NCI-H2196 treated with DMSO at 0.1 percent for 48 hours (cell line): ENCODE results near the gene C11orf21.

ENCODE experiments used
- DNase-seq: peaks from one replicate; lab custom pipeline; 2025; ENCODE audit not compliant: unreplicated experiment; lab: John Stamatoyannopoulos, UW

Gene C11orf21

DNA sequence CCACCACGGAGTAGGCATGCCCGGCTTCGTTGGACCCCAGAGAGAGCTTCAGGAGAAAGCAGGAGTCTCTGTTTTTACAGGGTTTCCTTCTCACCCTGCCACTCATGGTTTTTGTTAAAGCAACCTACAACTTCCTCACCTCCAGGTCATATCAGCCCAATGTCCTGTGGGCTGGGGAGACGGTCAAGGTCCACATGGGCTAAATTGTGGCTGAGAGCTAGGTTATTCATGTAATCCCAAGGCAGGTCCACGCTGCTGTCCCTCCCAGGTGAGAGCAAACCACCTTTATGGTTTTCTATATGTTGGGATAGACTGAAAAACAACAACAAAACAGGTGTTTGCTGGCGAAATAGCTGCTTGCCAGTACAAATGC, 19.6 kb upstream of the C11orf21 start:
- no peak for DNase-seq

DNA sequence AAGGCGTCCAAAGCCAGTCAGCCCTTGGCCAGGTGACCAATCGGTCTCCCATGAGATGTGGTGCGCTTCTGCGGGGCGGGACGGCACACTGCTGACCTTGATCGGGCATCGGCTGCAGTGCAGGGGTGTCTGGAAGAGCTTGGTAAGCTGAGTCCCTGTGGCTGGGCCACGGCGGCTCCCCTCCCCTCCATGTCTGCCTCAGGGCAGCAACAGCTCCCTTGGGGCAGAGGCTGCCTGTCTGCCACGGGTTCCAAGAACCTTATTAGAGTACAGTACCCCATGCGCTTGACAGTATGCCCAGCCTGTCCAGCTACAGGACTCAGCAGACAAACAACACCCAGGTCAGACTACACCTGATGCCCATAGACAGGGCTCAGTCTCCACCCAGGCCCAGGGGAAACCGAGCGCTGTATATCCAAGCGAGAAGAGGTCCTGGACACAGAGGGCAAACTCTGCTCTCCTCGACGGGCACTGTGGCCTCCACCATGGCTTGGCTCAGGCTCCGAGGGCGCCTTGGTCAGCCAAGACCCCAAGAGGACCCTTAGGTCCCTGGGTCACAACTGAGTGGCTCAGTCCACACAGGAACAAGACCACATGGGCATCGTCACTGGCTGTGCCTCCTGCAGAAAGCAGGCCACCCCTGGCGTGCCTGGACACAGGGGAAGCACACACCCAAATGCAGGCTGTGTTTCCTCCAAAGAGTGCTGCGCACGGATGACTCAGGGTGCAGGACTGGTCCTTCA, 19.0 kb upstream of the C11orf21 start:
- no peak for DNase-seq

DNA sequence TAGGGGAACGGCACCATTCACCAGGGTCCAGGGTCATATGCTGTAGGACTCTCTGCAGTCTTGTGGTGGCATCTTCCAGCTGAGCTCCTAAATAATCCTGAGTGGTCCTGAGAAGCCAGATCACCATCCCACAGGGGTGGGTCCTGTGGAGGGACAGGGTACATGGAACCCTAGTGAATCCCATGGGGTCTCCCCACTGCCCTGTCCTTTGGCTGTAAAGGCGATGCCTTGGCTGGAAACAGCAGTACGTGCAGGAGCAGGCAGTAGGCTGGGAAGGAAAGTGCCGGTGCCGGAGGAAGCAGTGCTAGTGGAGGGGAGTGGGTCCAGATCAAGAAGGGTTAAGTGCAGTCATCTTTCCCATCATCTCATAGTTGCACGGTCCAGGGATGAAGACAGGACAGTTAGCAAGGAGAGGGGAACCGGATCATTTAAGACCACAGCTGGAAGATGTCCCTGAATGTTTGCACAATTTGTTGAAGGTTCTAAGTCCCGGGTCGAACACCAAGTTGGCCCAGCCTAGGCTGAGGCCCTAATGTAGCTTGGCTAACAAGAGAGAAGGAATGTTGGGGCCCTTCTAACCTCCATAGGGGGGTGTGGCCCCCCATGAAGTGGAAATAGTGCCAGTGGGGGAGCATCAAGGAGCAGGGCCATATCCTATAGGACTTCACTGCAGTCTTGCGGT, 18.2 kb upstream of the C11orf21 start:
- DNase-seq: no peak

DNA sequence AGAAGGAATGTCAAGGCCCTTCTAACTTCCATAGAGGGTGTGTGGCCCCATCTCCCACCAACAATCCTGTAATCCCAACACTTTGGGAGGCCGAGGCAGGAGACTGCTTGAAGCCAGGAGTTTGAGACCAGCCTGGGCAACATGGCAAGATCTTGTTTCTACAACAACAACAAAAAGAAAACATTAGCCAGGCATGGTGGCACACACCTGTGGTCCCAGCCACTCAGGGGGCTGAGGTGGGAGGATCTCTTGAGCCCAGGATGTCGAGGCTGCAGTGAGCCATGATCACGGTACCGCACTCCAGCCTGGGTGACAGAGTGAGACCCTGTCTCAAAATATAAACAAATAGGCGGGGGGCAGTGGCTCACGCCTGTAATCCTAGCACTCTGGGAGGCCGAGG, 17.0 kb upstream of the C11orf21 start:
- DNase-seq: no peak

DNA sequence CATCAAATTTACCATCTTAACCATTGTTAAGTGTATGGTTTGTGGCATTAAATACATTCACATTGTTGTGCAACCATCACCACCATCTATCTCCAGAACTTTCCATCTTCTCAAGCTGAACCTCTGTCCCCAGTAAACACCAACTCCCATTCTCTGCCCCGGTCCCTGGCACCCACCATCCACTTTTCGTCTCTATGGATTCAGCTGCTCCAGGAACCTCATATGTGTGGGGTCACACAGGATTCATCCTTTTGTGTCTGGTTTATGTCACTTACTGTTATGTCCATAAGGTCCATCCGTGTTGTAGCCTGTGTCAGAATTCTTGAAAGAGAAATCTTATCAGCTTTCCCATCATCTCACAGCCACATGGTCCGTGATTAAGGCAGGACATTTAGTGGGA, 16.4 kb upstream of the C11orf21 start:
- DNase-seq: no peak

DNA sequence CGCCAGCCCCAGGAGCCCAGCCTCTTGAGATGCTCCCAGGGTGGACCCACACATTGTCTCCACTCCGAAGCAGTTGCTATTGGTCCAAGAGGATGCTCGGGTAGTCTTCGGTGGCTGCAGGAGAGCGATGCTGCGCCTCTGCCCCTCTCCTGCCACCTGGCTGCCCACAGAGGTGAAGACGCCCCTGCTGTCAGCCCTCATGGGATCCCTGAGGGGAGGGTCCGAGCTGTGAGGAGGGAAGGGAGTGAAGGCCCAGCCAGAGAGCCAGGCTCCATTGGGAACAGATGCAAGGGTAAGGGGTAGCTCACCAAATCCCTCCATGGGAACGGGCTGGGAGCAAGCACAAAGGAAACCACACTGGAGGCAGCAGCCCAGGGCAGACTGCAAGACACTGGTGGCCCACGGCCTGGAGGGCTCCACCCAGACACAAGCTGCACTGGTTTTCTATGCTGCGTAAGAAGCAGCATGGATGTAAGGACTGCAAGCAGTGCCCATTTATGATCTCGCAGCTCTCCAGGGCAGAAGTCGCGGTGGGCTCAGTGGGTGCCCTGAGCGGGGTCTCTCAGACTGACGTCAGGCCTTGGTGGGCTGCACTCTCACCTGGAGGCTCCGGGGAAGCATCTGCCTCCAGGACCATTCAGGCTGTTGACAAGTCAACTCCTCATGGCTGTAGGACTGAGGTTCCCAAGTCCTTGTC, 15.8 kb upstream of the C11orf21 start:
- DNase-seq: no peak

DNA sequence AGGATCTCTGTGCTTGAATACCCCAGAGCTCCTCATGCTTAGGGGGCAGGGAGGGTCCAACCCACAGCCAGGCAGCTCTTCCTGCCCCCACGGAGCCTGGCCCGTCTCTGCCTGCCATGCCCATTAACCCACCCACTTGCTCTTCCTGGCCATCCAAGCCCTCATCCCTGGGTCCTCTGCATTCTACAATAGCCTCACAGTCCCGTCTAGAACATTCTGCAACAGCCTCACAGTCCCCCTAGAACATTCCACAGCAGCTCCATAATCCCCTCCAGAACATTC, 15.2 kb upstream of the C11orf21 start:
- DNase-seq: no peak

DNA sequence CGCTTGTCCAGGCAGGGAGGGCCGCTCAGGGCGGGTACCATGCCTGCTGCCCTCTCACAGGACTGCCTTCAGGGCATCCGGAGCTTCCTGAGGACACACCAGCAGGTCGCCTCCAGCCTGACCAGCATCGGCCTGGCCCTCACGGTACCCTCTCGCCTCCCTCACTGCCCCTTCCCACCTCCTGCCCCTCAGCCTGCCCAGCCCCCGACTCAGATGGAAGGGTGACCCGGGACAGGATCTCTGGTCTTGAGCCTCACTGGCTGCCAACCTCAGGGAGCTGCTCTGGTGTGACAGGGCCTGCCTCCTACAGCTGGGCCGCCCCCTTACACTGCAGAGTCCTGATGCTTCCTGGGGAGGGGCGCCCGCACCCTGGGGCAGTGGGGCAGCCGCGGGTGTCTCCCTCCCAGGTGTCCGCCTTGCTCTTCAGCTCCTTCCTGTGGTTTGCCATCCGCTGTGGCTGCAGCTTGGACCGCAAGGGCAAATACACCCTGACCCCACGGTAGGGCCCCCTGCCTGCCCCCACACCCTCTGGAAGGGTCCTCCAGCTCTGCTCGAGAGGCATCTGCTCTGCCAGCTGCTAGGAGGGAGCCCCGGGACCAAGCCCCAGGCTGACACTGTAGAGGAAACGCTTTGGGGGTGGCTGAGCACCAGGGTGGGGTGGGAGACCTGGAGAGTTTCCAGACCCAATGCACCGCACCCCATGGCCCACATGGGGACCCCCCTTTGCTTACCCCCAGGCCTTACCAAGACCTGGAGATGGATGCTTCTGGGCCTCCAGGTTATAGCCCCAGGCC, 14.6 kb upstream of the C11orf21 start:
- DNase-seq: no peak

DNA sequence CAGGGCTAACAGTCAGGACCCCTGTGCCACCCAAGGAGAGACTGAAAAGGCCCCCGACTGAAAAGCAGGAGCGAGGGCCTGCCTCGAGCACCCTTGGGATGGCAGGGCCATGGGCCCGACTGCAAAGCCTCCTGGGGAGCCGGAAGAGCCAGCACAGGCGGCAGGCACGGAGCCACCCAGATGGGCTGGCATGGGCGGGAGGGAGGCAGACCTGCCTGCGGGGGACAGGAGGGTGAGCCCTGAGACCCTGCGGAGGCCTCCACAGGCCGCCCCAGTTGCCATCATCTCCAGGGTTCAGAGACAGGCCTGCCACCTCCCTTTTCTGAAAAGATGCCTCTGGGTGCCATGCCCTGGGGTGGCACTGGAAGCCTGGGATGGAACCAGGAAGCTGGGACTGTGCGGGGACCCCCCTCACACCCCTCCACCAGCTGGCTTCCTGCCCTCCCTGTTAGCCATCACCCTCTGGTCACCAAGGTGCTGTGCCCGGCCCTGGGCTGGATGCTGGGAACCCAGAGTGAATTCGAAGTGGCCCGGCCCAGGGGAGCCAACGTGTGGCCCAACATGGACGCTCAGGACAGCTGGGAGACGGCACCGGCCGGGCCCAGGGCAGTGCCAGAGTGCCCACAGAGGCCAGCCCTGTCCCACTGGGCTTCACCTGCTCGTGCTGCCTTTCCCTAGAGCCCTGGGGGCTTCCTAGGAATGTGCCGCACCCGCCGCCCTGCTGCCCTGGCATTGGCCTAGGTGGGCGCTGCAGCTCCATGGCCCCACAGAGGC, 13.9 kb upstream of the C11orf21 start:
- DNase-seq: no peak

DNA sequence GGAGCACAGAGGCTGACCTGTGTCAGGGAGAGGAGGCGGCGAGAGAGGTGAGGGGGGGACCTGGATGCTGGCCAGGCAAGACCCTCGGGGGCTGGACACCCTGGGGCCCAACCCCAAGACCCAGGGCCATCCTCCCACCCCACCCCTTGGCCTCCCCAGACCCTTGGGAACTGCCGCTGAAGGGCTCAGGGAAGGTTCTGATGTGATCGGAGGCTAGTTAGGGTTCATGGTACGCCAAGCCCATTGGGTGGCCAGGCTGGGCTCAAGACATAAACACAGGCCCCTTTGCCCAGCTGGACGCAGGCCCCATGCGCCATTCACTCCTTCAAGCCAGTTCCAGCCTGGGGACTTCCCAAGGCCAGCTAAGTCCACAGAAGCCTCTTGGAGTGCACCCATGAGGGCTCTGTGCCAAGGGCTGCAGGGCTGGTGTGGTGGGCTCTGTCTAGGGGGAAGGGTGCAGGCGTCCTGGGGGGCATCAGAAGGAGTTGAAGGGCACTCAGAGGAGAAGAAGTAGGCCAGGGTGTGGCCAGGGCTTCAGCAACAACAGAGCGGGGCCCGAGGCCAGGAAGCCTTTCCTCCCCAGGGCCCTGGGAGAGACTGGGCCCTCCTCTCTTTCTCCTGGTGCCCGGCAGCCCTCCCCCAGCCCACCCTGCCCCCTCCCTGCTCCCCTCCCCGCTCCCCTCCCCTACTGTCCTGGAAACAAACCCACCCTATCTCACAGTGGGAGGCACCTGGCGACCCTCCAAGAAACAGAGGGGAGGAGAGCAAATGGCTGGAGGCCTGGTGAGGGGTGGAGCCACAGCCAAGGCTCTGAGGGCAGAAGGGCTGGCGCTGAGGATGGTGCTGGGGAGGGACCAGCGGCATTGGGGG, 13.0 kb upstream of the C11orf21 start:
- peak; percentile 22 for DNase-seq

DNA sequence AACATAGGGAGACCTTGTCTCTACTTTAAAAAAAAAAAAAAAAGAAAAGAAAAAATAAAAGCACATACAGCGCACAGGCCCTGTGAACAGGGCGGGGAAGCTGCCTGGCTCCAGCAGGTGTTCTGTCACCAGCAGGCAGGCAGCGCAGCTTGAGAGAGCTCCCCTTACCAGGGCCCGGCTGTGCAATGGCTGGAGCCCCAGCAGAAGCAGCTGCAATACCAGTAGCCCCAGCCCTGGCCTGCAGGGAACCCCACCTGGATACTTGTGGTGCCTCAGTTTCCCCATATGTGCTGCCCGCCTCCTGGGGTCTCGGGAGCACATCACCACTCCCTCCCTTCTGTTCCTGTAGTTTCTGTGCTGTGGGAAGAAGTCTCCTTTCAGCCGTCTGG, 12.4 kb upstream of the C11orf21 start:
- DNase-seq: no peak

DNA sequence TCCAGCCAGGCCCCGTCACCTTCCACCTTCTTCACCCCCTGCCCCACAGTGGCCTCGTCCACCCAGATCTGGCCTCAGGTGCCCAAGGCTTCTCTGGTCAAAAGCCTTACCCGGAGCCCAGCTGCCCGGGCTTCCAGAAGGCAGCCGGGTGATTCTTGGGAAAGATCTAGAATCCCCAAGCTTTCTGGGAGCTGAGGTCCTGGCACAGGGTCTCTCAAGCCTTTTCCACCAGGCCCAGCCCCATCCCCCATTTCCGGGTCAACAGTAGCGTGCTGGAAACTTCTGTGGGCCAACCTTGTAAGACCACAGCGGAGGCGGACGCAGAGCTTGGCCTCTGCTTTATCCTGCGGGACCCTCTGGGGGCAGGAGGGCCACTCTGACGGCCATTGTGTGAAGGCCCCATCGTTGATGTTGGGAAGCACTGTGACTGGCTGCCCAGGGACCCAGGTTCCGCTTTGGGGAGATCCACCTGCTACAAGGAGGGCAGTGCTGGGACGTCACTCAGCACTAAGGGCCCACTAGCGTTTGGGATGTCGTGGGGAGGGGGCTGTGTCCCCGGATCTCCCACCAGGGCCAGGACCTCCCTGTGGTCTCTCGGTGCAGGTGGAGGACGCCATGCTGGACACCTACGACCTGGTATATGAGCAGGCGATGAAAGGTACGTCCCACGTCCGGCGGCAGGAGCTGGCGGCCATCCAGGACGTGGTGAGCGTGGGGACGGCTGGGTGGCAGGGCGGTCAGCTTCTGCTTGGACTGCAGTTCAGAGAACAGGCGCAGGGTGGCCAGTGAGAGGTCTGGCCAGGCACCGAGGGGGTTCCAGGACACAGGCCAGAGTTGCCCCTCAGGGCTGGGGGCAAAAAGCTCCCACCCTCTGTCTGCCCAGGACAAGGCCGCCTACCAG, 11.6 kb upstream of the C11orf21 start:
- DNase-seq: no peak

DNA sequence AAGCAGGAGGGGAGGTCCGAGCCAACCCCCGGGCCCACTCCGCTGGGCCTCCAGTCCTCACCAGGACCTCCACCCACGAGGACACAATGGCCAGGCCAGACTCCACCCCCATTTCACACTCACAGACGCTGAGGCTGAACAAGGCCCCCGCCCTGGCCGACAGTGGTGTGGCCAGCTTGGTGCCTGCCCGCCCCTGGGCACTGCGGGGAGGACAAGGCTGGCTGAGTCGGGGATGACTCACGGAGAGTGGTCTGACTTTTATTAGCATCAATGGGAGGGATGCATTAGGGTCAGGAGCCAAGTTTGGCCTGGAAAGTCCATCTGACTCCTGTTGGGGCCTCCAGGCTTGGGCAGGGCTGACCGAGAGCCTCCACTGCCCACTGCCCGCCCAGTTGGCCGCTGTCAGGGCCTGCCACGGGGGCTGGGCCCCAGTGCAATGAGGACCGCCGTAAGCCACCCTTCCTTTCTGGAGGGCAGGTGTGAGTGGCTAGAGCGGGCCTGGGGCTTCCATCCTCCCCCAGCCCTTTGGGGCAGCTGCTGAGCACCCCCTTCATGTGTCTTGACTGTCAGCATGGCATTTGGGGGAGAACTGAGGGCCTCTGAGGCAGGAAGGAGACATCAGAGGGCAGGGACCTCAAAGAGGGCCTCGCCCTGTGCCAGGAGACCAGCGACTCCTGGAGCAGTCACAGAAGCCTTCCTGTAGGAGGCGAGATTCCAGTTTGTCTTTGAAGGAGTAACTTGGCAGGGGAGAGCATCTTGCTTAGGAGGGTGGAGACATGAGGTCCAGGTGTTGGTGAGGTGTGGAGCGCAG, 10.7 kb upstream of the C11orf21 start:
- no peak for DNase-seq

DNA sequence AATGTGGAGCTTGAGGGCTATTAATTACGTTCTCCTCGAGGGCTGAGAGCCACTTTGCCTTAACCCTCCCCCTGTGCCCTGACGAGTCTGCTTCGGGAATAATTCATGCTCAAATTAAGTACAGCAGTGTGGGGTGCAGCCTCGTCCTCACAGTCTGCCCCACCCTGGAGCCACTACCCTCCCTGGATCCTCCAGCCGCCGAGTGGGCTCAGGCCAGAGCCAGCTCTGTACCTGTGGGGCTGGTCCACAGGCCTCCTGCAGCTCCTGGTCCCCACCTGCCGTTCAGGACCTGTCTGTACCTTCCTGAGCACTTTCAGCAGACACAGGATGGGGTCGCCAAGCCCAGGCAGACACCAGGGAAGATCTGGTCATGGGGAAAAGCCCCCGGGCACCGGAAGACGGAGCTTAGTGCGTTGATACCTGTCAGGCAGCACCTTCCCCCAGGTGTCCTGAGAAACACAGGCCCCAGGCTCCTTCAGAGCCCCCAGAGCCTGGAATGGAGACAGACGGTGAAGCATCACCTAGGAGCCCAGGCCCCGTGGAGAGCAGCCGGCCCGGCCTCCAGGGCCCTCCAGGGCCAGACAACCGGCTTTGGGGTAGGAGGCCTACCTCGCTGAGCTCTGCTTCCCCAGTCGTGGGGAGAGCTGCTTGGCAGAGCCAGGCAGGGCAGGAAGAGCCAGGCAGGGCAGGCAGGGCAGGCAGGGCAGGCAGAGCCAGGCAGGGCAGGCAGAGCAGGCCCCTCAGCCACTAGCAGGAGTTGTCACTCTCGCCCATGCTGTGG, 9.8 kb upstream of the C11orf21 start:
- no peak for DNase-seq

DNA sequence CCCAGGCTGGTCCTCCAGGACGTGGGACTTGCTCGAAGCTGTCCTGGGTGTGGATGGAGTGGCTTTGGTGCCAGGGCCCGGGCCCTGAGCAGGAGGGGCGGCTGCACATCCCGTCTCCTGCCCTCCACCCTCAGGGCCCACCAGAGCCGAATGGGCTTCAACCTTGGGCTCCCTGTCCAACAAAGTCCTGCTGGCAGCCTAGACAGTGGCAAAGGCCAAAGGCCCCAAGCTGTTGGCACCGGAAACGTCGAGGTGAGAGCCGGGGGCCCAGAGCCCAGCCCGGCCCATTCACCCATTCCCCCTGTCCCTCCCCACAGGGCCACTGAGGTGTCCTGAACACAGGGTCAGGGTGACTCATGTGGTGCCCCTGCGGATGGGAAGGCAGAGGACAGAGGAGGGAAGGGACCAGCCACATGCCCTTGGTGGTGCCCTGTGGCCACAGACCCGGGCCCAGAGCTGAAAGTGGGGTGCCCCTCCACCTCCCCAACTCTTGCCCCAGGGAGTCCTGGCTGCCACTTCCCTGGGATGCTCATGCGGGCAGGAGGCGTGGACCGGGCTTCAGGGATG, 9.2 kb upstream of the C11orf21 start:
- no peak for DNase-seq

DNA sequence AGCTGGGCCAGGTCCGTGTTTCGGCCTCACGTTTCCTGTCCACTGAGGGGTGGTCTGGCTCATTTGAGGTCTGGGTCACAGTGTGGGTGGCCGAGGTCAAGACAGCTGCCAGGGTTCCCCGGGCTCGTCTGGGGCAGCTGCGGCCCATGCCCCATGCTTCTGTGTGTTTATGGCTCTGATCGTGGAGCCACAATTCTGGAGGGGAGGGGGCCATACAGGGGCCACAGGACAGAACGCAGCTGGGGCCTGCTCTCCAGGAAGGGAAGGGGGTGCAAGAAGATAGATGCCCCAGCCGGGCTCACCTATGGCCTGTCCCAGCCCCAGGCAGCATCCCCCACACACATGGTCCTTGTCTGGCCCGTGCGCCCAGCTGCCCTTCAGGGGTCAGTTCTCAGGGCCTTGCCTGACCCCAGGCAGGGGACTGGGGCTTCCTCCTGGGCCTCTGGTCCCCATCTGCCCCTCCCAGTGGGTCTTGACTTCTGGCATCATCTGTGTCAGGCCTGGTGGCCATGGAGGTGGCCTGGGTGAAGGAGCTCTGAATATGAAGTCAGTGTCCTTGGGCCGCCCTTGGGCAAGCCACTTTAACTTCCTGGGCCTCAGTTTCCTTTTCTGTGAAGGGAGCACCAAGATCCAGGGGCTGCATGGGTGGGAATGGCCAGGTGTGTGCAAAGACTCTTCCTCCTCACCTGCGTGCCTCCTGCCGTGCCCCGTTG, 8.5 kb upstream of the C11orf21 start:
- DNase-seq: no peak
